Activated naive CD4-positive, alpha-beta T cell treated with Interleukin-2 at 50 U/mL for 16 hours (primary cell): ENCODE results near the gene ENDOV.
"Not testable (repeated sequence)": the region's sequence is repeated elsewhere in the genome, so short reads cannot be mapped to it uniquely, and the experiment has no call there.

Experiments used
- DNase-seq: peaks from one replicate; pipeline ENCODE4 v3.0.0-alpha.2; 2020

ENDOV gene

GRCh38 chr17:80388601-80389000 lies 26.4 kb upstream of the ENDOV start:
- DNase-seq: no peak

GRCh38 chr17:80389011-80389995 lies 25.7 kb upstream of the ENDOV start:
- DNase-seq: no peak

GRCh38 chr17:80393241-80393890 lies 21.6 kb upstream of the ENDOV start:
- DNase-seq: no peak

- no peak for DNase-seq
Observed at GRCh38 chr17:80393961-80394360, 21.0 kb upstream of the ENDOV start.

GRCh38 chr17:80394629-80395216 lies 20.2 kb upstream of the ENDOV start:
- no peak for DNase-seq

- no peak for DNase-seq
Observed at GRCh38 chr17:80395402-80396151, 19.4 kb upstream of the ENDOV start.

GRCh38 chr17:80396157-80397033 lies 18.6 kb upstream of the ENDOV start:
- DNase-seq: no peak

GRCh38 chr17:80397034-80397387 lies 18.0 kb upstream of the ENDOV start:
- no peak for DNase-seq

GRCh38 chr17:80397686-80398085 lies 17.3 kb upstream of the ENDOV start:
- no peak for DNase-seq

- not testable (repeated sequence) for DNase-seq
Observed at GRCh38 chr17:80401086-80401485, 13.9 kb upstream of the ENDOV start.

GRCh38 chr17:80402102-80402501 lies 12.9 kb upstream of the ENDOV start:
- not testable (repeated sequence) for DNase-seq

- no peak for DNase-seq
Observed at GRCh38 chr17:80402959-80403358, 12.0 kb upstream of the ENDOV start.

GRCh38 chr17:80406146-80406545 lies 8.8 kb upstream of the ENDOV start:
- no peak for DNase-seq

GRCh38 chr17:80407917-80408316 lies 7.0 kb upstream of the ENDOV start:
- DNase-seq: not testable (repeated sequence)

- DNase-seq: no peak
Observed at GRCh38 chr17:80408872-80409271, 6.1 kb upstream of the ENDOV start.

- DNase-seq: no peak
Observed at GRCh38 chr17:80409626-80410025, 5.3 kb upstream of the ENDOV start.

- DNase-seq: not testable (repeated sequence)
Observed at GRCh38 chr17:80410441-80411087, 4.4 kb upstream of the ENDOV start.

GRCh38 chr17:80413771-80414507 lies 1.0 kb upstream of the ENDOV start:
- no peak for DNase-seq

- DNase-seq: no peak
Observed at GRCh38 chr17:80414508-80414802, 512 bp upstream of the ENDOV start.

GRCh38 chr17:80415626-80416137 lies 715 bp downstream of the ENDOV start:
- no peak for DNase-seq
